ENCODE results near the gene SIM1. TPM values are rescaled to one million over a fixed set of nuclear protein-coding genes. Genes with fewer than 3 reads are reported as not detected.
A peak's percentile ranks its signal among the peaks of the same experiment; 100 is the strongest.

The SIM1 gene
- total RNA-seq, 1 experiment from 2014 or later = not detected

DNA sequence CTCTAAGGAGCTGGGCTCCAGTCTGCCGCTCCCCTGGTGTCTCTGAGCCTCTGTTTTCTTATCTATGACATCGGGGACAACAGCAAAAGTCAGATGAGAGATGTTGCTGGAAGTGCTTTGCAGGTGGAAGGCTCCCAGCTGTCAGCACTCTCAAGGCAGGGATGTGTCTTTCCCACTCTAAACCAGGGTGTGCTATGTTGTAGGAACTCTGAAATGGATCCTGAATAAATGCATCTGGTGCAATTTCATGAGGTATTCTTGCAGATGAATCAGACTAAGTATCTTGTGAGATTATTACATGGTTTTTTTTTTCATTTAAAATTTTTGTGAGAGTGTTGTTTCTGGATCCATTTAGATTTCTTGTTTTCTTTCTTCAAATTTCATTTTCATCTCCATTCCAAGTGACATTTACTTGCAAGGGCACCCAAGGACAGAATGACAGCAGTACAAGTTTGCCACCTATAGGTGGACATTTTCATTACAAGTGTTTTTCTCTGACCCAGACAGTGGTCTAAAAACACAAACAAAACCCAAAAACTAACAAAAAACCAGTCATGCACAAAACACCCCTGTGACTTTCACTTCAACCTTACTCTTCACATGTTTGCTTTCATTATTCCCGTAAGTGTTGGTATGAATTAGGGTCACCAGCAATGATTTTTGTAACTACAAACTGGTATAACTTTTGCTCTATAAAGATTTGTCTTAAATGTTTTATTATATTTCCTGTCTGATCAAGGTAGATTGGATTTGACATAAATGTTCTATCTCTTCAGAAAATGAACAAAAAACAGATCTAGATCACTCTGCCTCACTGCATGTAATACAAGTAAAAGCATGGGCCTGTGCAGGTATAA is 14.7 kb upstream of the SIM1 start:
- CTCF ChIA-PET = interaction anchor here (1.0 to 1.6 kb wide), 3 partner anchors 303 to 363 kb away, joined by 3 to 10 read pairs (median 6); no protein-coding TSS in a partner anchor
- peak; percentile 81 for ATAC-seq

More for the DNA sequence above, 14.7 kb upstream of the SIM1 start:
- ChIA-PET RAD21 (ENCODE audit: low non-redundant PET in 1 of 2, low total read pairs in 2 of 2, uncharacterized antibody in 2 of 2, unreplicated experiment in 2 of 2) (no interaction called here), POLR2A (no interaction called here)
- Histone ChIP-seq H2AFZ (ENCODE audit: low read depth, low read length, poor library complexity, severe bottlenecking) (peak overlapping the region; percentile 73), H3K4me1 (ENCODE audit: control insufficient read depth in 1 of 2, insufficient read depth in 2 of 2, low read length in 2 of 2) (peaks cover 0 to 8% of the 10 kb centered on the region in 2 experiments; a peak in 2 of 4 replicates), H3K4me2 (ENCODE audit: low read length) (no peak overlapping the region), H3K9ac (ENCODE audit: low read length) (no peak overlapping the region), H3K9me2 (ENCODE audit: insufficient read depth) (no peaks in the 10 kb centered on the region), H4K20me1 (ENCODE audit: insufficient read depth) (no peaks in the 10 kb centered on the region), H3K79me2 (ENCODE audit: insufficient read depth, low read length) (no peaks in the 10 kb centered on the region), H3K4me3 (replicated peaks in 1 of 2; ENCODE audit: low read depth in 1 of 2, low read length in 2 of 2) (no peak overlapping the region), H3K27ac (ENCODE audit: low read depth, low read length) (no peak overlapping the region), H3K27me3 (ENCODE audit: insufficient read depth, low read length) (no peaks in the 10 kb centered on the region), H3K9me3 (ENCODE audit: control insufficient read depth in 1 of 2, insufficient read depth in 1 of 2, low read depth in 1 of 2, low read length in 2 of 2) (no peaks in the 10 kb centered on the region), H3K36me3 (ENCODE audit: control insufficient read depth in 1 of 2, insufficient read depth in 2 of 2, low read length in 2 of 2) (no peaks in the 10 kb centered on the region)
- no TSS peak for BruUV-seq (replicated peaks)
- peak; percentile 54 for DNase-seq (ENCODE audit: low read depth, low spot score)
- peak; percentile 90 for TF ChIP-seq RAD21 (IDR thresholded peaks at IDR 0.05; ENCODE audit: low read depth)
- TF ChIP-seq, protein P1, sequence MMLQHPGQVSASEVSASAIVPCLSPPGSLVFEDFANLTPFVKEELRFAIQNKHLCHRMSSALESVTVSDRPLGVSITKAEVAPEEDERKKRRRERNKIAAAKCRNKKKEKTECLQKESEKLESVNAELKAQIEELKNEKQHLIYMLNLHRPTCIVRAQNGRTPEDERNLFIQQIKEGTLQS (IDR thresholded peaks at IDR 0.05) = no peak
- TF ChIP-seq, protein P2, sequence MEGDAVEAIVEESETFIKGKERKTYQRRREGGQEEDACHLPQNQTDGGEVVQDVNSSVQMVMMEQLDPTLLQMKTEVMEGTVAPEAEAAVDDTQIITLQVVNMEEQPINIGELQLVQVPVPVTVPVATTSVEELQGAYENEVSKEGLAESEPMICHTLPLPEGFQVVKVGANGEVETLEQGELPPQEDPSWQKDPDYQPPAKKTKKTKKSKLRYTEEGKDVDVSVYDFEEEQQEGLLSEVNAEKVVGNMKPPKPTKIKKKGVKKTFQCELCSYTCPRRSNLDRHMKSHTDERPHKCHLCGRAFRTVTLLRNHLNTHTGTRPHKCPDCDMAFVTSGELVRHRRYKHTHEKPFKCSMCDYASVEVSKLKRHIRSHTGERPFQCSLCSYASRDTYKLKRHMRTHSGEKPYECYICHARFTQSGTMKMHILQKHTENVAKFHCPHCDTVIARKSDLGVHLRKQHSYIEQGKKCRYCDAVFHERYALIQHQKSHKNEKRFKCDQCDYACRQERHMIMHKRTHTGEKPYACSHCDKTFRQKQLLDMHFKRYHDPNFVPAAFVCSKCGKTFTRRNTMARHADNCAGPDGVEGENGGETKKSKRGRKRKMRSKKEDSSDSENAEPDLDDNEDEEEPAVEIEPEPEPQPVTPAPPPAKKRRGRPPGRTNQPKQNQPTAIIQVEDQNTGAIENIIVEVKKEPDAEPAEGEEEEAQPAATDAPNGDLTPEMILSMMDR (IDR thresholded peaks at IDR 0.05 in 2 of 3, conservative IDR thresholded peaks at IDR 0.05 in 1 of 3; ENCODE audit: borderline replicate concordance in 1 of 3, insufficient read depth in 1 of 3, low read depth in 2 of 3, low read length in 2 of 3) = peak; percentile 61 to 83 (median 82)
- intact Hi-C loops (cut with micrococcal nuclease) = loop anchor here (1.0 to 5.0 kb wide), 5 partner anchors 183 to 612 kb away; no protein-coding TSS in a partner anchor
